ENCODE data around the gene ZFPM1. TPM values are rescaled to one million over a fixed set of nuclear protein-coding genes. Genes with fewer than 3 reads are reported as not detected.

ZFPM1 gene
- total RNA-seq, 1 experiment from 2014 or later = 5.0 TPM

DNA sequence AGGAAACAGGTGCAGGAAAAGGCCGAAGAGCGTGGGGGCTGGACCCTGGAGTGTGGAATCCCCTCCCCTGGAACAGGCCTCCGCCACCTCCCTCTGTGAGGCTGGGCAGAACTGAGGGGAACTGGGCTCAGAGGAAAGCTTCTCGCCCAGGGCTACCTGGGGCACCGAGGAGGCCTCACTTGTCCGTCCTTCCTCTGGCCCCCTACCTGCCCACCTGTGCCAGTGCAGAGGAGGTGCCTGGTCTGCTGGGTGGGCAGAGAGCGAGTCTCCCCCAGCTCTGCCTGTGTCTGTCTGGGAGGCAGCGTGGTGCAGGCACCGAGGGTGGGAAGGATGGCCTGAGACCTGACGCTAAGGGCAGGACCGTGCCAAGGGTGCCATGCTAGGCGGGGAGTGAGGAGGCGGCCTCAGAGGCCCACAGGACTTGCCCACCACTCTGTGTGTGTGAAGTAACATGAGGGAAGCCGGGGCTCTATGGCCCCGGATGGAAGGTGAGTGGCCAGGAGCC, 42.2 kb downstream of the ZFPM1 start:
- intact Hi-C loops (cut with micrococcal nuclease) = no loop called here
- TF ChIP-seq, protein P1, sequence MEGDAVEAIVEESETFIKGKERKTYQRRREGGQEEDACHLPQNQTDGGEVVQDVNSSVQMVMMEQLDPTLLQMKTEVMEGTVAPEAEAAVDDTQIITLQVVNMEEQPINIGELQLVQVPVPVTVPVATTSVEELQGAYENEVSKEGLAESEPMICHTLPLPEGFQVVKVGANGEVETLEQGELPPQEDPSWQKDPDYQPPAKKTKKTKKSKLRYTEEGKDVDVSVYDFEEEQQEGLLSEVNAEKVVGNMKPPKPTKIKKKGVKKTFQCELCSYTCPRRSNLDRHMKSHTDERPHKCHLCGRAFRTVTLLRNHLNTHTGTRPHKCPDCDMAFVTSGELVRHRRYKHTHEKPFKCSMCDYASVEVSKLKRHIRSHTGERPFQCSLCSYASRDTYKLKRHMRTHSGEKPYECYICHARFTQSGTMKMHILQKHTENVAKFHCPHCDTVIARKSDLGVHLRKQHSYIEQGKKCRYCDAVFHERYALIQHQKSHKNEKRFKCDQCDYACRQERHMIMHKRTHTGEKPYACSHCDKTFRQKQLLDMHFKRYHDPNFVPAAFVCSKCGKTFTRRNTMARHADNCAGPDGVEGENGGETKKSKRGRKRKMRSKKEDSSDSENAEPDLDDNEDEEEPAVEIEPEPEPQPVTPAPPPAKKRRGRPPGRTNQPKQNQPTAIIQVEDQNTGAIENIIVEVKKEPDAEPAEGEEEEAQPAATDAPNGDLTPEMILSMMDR (IDR thresholded peaks at IDR 0.05; ENCODE audit: unreplicated experiment) = no peak
- CTCF ChIA-PET = no interaction called here
- H3K4me1 Mint-ChIP-seq (ENCODE audit: insufficient read depth, unreplicated experiment) = no peaks in the 10 kb centered on the region
- no peak overlapping the region for H3K4me3 Mint-ChIP-seq (ENCODE audit: unreplicated experiment)
- no peak for DNase-seq (ENCODE audit: unreplicated experiment)
- no peaks in the 10 kb centered on the region for H3K27me3 Mint-ChIP-seq (ENCODE audit: insufficient read depth, unreplicated experiment)
- no peak overlapping the region for H3K27ac Mint-ChIP-seq (ENCODE audit: low read depth, unreplicated experiment)
- no peaks in the 10 kb centered on the region for H3K9me3 Mint-ChIP-seq (ENCODE audit: unreplicated experiment)
- H3K36me3 Mint-ChIP-seq (ENCODE audit: insufficient read depth, unreplicated experiment) = no peaks in the 10 kb centered on the region
- POLR2A ChIA-PET = no interaction called here
- BruUV-seq (replicated peaks) = no TSS peak

DNA sequence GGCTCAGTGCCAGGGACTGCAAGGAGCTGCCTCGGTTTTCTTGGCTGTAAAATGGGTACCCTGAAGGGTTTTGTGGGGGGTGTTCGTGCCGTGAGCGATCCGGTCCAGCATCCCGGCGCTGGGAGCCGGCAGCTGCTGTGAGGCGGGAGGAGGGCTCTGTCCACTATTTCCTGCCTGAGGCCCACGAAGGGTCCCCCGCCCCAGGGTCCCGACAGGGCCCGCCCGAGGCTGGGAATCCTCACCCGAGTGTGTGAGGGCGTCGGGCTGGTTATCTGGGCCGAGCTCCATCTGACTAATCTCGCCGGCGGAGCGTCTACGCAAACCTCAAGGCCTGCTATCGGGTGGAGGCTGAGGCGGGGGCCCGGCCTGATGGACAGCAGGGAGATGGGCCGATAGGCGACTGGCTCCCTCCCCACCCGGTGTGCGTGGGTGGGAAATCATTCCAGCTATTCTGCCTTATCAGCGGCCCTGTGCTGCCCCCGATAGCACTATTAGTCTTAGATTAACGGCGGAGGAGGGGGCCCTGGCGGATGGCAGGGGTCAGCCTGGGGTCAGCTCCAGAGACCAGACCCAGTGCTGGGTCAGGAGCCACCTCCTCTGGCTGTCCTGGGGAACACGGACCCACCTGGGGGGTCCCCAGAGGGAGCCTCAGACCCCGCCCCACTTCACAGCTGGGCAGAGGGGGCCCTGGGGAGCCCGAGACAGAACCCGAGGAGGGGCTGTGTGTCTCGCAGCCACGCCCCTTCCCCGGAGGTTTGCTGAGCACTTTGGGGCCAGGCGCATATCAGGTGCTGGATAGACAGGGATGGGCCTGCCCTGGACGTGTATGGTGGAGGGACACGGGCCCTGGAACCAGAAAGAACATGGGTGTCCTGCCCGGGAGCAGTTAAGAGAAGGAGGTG, 44.7 kb downstream of the ZFPM1 start:
- H3K9me3 Mint-ChIP-seq (ENCODE audit: unreplicated experiment) = no peaks in the 10 kb centered on the region
- no TSS peak for BruUV-seq (replicated peaks)
- intact Hi-C loops (cut with micrococcal nuclease) = no loop called here
- H3K4me1 Mint-ChIP-seq (ENCODE audit: insufficient read depth, unreplicated experiment) = no peaks in the 10 kb centered on the region
- DNase-seq (ENCODE audit: unreplicated experiment) = no peak
- ChIA-PET POLR2A (no interaction called here), CTCF (no interaction called here)
- no peak overlapping the region for H3K27ac Mint-ChIP-seq (ENCODE audit: low read depth, unreplicated experiment)
- TF ChIP-seq, protein P1 (IDR thresholded peaks at IDR 0.05; ENCODE audit: unreplicated experiment) = no peak
- H3K27me3 Mint-ChIP-seq (ENCODE audit: insufficient read depth, unreplicated experiment) = no peaks in the 10 kb centered on the region
- no peak overlapping the region for H3K4me3 Mint-ChIP-seq (ENCODE audit: unreplicated experiment)
- H3K36me3 Mint-ChIP-seq (ENCODE audit: insufficient read depth, unreplicated experiment) = no peaks in the 10 kb centered on the region

DNA sequence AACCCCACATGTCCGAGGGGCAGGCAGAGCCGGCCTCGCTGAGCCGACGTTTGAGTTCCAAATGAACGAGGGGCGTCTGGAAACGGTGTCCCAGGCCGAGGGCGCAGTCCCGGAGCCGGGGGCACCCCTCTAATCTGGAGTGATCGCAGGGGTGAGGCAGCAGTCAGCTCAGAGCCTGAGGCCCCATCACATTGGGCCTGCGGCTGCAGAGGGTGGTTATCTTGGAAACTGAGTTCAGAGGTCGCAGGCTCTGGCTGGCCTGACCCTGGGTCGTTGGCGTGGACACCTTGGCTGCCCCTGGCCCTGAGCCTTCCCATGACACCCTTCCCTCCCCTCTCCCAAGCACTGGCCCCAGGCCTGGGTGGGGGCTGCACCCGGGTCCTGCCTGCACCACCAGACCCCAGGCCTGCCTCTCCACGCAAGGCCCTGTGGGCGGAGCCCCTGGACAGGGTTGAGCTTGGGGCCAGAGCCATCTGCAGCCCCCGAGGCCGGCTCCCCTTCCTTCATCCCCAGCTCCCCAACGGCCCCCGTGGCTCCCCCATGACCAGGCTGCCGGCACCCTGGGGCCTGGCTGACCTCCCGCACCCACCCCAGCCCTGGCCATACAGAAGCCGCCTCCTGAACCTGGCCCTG, 45.6 kb downstream of the ZFPM1 start:
- Mint-ChIP-seq H3K27me3 (ENCODE audit: insufficient read depth, unreplicated experiment) (no peaks in the 10 kb centered on the region), H3K27ac (ENCODE audit: low read depth, unreplicated experiment) (no peak overlapping the region), H3K4me3 (ENCODE audit: unreplicated experiment) (no peak overlapping the region), H3K36me3 (ENCODE audit: insufficient read depth, unreplicated experiment) (no peaks in the 10 kb centered on the region), H3K9me3 (ENCODE audit: unreplicated experiment) (no peaks in the 10 kb centered on the region), H3K4me1 (ENCODE audit: insufficient read depth, unreplicated experiment) (no peaks in the 10 kb centered on the region)
- TF ChIP-seq, protein P1 (IDR thresholded peaks at IDR 0.05; ENCODE audit: unreplicated experiment) = no peak
- intact Hi-C loops (cut with micrococcal nuclease) = no loop called here
- DNase-seq (ENCODE audit: unreplicated experiment) = no peak
- no TSS peak for BruUV-seq (replicated peaks)
- CTCF ChIA-PET = no interaction called here
- POLR2A ChIA-PET = no interaction called here

DNA sequence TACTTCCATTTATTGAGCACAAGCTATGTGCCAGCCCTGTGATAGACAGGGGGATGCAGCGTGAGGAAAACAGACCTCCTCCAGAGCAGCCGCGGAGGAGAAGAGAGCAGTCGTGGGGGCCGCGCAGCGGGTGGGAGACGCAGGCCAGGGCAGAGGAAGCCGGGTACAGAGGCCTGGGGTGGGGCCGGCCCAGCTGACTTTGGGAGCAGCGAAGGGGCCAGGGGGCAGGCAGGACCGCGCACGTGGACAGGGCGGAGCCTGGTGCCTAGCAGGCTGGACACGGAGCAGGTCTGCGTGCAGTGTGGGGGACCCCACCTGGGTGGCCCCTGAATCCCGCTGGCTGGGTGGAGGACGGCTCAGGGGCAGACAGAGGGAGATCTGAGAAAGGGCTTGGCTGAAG, 46.2 kb downstream of the ZFPM1 start:
- POLR2A ChIA-PET = no interaction called here
- H3K4me3 Mint-ChIP-seq (ENCODE audit: unreplicated experiment) = no peak overlapping the region
- no peaks in the 10 kb centered on the region for H3K9me3 Mint-ChIP-seq (ENCODE audit: unreplicated experiment)
- H3K27me3 Mint-ChIP-seq (ENCODE audit: insufficient read depth, unreplicated experiment) = no peaks in the 10 kb centered on the region
- H3K4me1 Mint-ChIP-seq (ENCODE audit: insufficient read depth, unreplicated experiment) = no peaks in the 10 kb centered on the region
- CTCF ChIA-PET = no interaction called here
- H3K36me3 Mint-ChIP-seq (ENCODE audit: insufficient read depth, unreplicated experiment) = no peaks in the 10 kb centered on the region
- BruUV-seq (replicated peaks) = no TSS peak
- H3K27ac Mint-ChIP-seq (ENCODE audit: low read depth, unreplicated experiment) = no peak overlapping the region
- intact Hi-C loops (cut with micrococcal nuclease) = no loop called here
- no peak for DNase-seq (ENCODE audit: unreplicated experiment)
- TF ChIP-seq, protein P1 (IDR thresholded peaks at IDR 0.05; ENCODE audit: unreplicated experiment) = no peak
